HG03520 (cell line): ENCODE results near the gene SEMA5A.

Source experiments
- ATAC-seq: cut with Tn5 transposase; IDR thresholded peaks from one replicate; pipeline ENCODE4 v1.9.1; 2021; ENCODE audit warnings: mild to moderate bottlenecking, moderate library complexity; ENCODE audit not compliant: unreplicated experiment

SEMA5A gene

DNA sequence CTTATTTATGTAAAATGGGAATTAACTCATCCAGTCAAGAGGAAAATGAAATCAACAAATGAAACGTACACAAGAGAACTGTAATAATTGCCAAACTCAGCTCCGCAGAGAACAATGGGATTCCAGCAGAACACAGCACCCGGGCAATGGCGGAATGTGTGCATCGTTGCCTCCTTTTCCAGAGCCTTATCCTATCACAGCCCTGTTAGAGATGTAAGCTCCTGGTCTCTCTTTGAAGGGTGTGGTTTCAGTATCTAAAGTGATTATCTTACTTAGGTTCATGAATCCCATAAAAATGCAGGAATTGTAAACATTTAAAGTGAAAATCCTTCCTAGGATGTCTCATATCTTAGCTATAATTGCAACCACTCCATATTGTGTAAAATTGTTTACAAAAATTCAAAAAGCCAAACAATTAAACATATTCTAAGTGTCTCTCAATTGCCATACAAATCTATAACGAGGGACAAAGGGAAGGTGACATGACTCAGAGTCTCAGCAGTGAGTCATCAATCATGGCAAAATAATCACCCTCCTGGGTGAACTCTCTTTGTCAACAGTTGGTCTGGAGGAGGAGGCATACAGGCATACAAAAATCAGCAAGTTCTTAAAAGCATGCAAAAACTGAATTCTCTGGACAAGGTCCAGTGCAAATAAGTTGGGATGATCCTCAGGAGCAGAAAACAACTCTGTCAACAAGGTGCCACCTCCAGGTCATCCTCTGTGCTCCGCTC, 22.6 kb downstream of the SEMA5A start:
- no peak for ATAC-seq

DNA sequence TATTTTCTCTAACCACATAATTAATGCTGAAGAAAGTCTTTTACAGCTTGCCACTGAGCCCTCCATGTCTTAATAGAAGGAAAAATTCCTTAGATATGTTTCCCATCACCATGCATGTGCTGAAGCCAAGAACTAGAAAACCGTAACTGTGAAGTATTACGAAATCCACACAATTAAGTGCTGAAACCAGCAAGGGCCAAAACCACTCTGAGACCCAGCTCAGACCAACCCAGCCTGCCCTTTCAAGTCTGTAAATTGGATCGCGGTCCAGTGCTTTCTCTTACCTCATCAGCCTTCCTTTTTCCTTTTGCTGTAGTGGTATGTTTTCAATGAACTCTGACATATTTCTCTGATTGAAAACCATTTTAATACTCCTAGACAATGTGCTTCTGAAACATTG, 26.3 kb downstream of the SEMA5A start:
- ATAC-seq, result no peak

DNA sequence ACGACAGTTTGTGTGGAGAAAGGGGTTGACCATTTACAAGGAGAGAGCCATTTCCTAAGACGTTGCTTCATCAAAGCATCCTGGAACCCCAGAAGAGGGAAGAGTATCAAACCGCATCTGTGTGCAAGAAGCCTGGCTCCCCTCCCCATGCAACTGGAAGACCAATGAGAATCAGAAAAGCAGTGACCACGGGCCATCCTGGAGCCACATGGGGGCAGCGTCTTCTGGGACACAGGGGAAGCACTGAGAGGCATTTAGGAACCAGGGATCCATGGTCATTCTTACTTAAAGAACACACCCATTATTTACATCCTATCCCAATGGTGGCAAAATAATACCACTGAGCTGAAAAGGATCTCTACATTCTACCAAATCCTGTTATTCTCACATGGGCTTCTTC, 29.3 kb downstream of the SEMA5A start:
- ATAC-seq, result no peak

DNA sequence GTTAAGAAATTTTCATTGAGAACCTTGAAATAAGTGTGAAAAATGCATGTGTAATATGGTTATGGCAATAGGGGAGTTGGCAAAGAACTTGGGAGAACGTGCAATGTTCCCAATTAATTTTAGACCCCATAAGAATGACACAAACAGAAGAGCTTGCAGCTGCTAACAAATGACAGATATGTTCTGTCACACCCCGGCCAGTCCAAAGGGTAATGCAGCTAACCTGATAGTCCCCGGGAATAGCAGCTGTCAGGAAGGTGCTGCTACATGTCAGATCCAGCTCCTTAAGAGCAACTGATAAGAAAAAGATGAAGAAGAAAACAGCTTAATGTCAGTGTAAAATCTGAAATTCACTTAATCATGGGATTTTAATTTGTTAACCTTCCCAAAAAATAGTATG, 30.4 kb downstream of the SEMA5A start:
- no peak for ATAC-seq

DNA sequence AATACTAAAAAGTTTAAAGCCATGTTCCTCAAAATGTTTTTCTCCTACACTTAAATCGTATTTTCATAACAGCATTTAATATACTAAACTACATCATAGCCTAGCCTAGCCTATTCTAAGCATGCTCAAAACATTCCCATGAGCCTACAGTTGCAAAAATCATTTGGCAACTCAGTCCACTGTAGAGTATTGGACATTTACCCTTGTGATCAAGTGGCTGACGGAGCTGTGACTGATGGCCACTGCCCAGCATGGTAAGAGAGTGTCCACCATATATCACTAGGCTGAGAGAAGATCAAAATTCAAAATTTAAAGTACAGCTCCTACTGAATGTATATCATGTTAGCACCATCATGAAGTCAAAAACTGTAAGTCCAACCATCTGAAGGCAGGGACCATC, 30.9 kb downstream of the SEMA5A start:
- no peak for ATAC-seq

DNA sequence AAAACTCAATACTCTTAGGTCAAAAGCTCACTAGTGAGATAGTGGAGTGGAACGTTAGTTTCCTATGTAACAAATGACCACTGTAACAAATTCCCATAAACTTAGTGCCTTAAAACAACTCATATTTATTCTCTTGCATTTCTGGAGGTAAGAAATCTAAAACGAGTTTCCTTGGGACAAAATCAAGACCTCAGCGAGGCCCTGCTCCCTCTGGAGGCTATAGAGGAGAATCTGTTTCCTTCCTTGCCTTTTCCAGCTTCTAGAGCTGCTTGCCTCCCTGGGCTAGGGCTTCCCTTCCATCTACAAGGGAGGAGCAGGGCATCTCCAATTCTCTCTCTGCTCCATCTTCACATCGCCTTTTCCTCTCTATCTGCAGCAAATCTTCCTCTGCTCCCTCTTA, 32.0 kb downstream of the SEMA5A start:
- no peak for ATAC-seq

DNA sequence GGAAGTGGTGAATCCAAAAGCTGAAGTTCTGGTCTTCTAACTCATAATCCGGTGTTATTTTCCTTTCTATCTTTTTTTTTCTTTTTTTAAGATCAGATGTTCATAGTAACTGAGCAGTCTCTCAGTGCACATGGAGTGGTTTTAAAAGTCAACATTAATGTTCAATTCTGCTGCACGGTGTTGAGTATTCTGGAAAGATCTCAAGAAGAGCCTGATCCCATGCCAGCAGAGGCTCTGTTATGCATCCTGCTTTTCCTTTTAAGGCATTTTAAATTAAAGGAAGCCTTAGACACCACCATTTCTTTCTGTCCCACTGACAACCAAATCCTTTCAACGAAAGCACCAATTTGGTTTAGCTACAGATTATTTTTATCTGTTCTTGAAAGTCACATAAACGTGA, 33.4 kb downstream of the SEMA5A start:
- ATAC-seq, result no peak

DNA sequence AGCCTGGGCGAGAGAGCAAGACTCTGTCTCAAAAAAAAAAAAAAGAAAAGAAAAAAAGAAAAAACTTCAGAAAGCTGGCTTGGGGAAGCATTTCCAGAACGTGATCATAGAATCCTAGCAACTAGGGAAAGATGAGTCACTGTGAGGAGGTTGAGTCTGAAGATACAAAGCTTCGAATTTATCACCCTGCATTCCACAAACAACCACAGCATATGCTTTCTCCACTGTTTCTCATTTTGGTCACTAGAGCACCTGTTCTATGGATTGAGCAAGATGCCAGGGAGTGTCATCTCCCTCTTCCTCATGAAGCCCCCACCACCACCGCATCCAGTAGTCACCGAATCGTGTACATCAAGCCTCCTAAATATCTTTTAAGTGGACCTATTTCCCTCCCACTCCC, 37.9 kb downstream of the SEMA5A start:
- ATAC-seq, result no peak

DNA sequence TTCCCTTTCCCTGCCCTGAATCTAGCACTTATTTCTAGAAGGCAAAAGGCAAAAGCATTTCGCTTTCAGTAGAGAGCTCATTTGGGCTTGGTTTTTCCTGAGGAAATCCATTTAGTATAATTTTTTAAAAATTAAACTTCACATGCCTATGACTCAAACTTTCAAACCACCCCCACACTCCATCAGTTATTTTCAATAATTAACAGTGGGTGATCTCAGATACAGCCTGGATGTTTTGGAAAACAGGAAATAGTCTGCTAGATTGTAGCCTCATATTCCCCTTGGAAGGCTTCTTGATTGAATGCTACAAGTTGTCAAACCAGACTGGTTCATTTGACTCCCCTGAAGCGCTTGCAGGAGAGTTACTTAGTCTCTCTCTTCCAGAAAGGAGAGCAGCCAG, 40.6 kb downstream of the SEMA5A start:
- ATAC-seq, result no peak

DNA sequence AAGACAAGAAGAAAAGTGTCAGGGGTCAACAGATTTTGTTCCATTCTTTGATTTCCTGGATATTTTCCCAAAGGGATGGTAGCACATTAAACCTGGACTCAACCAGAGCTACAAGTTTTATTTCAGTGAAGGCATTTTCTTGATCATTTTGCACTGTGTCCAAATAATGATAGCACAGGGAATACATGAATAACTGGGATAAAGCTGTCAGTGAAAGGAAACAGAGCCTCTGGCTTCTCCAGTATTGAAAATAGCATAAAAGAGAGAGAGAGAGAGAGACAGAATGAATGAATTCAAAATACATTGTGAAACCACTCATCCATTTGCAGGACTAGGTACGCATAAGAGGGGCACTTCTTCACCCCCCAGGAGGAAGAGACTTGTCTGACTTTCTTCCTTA, 43.0 kb downstream of the SEMA5A start:
- ATAC-seq, result no peak

DNA sequence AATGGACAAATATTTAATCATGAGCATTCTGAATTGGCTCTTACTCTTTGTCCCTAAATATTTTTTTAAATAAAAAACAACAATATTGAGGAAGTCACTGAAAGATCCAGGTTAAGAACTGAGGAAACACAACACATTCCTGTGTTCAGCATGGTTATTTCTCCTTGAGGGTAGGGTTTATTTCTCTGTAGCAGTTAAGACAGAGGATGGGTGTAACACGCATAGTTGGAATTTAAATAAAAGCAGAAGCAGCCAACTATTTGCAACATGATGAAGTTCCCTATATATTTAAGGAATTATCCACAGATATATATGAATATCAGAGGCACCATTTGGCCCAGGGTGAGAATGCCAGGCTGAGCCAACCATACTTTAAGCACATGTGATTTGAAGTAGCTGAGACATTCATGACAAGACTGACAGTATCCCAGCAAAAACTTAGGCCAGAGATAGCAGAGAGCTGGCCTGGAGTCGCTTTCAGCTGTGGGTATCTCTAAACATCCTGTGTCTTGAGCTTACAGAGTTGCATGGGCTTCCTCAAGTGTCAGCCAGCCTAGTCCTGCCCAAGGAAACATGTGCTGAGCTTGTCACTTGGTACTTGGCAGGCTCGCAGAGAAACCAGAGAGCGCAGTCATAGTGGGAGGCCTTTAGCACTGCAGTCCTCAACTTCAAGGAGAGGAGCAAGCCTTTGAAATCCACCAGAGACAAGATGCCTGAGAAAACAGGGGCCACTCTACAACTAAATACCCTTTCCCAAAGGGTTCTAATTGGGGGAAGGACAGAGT, 43.6 kb downstream of the SEMA5A start:
- no peak for ATAC-seq

DNA sequence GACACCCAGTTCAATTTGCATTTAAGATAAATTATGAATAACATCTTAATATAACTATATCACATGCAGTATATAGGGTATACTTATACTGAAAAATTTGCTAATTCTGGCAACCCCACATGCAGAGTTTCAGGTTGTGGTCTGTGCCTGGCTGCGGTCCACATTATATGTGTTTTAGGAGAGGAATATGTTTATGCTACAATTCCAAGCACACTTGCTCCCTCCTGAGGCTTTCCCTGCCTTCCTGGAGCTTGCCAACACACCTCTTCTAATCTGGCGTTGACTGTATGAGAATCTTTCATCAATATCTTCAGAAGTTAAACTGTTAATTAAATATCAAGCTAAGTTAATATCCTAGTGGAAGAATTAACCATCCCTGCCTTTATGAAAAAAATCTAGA, 45.2 kb downstream of the SEMA5A start:
- no peak for ATAC-seq

DNA sequence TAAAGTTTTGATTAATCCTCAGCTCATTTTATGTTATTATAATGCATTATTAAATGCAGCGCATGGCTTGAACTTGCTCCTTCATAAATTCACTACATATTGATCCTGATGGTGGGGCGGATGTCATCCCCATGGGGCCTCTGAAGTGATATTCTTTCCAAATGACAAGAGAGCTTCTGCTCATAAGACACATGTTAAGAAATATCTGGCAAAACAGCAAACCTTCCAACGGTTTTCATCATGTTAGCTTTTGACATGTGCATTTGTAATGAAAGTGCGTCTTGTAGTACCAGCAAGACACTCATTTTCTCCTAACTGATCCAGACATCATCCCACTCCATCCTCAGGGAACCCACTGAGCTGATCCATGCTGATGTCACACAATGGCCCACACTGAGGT, 45.7 kb downstream of the SEMA5A start:
- no peak for ATAC-seq

DNA sequence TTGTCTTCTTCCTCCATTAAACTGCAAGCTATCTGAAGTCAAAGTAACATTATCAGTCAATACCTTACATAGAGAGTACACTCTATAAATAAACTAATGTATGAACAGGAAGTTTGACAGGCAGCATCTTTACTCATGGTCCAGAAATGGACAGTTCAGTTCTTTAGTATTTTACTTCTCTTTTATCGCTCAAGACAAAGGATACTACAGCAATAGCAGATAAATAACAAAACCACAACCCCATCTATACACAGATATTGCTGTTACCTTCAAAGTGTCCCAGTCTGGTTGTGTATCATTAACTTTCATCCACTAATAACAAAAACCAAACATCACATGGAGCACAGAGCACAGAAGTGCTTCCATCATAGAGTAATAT, 46.4 kb downstream of the SEMA5A start:
- ATAC-seq, result peak; percentile 64

DNA sequence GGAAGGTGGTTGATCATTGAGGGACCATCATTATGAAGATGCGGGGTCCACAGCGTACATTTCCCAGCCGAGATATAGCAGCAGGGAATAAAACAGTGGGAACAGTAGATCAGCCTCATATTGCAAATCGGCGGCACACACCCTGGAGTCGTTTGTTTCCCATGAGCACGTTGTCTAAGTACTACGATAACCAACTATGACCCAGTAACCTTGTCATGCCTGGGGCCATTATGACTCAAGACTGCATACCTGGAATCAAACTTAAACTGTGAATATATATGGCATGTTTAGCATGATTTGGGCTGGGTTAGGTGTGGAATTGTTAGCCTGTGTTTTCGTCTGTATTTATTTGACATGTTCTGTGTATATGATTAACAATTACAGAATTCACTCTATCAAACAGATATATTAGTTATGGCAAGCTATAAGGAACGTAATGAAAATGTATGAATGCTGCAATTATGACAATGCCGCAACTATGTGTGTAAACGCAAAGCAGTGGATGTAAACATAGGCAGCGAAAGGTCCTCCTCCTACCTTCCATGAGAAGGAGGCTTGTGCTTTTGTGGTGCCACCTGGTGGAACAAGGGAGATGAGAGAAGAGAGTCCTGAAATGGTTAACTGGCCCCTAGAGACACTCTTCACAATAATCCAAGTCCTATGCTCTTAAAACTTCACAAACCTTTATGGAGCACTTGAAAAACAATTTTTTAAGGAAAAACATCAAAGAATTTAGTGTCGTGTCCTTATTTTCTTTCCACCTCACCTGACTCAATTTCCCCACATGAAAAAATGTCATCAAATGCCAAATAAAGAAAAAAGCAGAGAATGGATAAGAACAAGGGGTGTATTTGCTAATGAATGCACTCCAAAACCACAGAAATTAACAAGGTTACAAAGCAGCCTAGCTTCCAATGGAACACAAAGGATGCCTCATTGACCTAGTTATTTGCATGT, 47.1 kb downstream of the SEMA5A start:
- no peak for ATAC-seq

DNA sequence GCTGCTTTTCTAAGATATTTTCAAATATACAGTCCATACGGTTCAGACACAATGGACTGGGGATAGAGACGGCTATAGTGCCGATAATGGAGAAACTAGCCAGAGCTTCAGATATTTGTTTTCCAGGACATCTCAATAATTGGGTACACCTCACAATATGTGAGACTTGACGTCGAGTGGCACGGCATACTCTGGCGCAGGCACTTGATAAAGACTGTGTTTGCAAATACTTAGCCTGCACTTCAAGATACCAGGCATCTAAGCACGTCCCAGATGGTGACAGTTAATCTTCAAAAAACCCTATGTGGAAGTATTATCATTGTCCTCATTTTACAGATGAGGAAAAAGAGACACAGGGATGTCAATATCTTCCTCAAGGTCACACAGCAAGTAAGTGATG, 48.5 kb downstream of the SEMA5A start:
- ATAC-seq, result no peak

DNA sequence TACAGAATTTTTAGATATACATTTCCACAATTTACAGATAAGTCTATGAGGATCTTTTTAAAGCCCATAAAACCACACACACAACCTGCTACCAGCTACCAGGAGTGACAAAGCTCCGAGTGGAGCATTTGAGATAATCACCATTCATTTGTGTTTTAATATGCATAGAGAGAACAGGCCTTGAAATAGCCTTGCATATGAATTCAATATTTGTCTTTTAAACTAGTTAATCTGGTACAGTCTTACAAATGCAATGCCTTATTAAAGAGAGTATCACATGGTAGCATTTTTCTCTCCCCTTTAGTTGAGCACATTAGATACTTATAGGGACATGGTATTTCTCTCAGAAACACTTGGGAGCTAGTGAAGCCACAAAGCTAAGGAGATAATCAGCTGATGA, 49.1 kb downstream of the SEMA5A start:
- no peak for ATAC-seq

DNA sequence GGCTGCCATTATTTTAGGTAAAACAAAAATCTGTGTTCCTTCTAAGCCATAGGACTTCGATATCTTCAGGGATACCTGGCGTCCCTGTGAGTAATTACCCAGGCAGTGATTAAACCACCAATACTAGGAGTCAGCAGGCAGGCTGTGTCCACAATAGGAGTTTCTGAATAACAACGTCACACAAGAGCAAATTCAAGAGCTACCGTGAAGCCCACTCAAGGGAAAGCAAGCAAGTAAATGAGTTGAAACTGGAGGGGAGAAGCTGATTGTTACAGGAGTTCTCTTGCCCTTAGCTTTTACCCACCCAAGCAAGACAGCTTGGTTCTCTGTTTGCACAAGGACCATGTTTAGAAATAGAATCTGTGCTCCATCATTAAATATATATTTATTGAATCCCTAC, 50.8 kb downstream of the SEMA5A start:
- ATAC-seq, result no peak

DNA sequence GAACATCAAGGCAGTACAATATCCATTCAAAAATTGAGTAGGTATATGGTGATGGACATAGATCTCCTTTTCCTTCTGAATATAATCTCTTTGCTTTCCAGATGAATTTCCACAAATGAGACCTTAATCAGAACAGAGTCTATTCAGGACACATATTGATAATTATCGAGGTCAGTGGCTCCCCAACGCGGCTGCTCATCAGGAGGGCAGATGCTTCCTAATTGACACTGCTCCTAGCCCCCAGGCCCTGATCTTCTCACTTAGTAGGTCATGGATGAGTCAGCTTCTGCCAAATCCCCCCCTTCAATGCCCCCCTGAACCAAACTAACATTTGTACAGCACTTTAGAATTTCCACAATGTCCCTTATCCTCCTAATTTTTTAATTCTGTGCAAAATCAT, 51.6 kb downstream of the SEMA5A start:
- ATAC-seq, result no peak

DNA sequence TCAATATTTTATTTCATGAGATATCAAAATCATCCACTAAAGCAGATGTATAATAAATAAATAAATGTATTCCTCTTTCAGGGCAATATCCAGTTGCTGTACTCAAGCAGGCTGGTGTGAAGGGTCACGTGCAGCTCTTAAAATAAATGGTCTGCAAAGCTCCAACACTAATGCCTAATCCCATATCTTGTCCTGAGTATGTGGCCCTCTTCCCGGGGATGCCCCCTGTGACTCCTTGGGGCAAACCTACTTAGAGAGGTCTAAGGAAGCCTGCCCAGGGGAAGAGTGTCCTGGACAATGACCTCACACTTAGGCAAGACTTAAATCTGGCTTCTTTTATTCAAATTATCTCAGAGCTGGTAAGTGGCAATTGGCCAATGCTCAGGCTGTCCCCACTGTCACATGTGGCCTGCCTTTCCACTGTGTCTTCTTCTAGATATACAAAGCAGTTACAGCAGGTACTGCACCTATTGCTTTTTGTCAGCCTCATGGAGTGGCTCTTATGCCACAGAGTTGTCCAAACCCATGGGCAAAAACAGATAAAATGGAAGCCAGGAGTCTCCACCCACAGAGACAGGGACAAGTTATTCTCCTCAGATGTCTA, 55.3 kb downstream of the SEMA5A start:
- no peak for ATAC-seq

DNA sequence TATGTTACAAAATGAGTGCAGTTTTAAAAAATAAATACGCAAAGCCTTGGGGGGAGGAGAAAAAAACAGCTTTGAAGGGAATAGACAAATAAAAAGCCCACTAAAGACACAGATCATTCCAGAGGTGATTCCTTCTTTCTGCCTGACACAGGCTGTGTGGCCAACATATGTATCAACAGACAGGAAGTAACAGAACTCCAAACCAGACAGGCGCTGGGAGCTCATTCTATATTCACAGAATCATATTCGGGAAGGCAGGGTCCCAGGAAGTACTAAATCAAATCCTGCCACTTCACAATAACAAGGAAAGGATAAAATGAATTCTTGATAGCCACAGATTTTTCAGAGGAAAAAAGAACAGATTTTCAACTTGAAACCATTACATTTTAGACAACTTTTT, 62.1 kb downstream of the SEMA5A start:
- no peak for ATAC-seq
